Fibroblast of villous mesenchyme (primary cell): ENCODE data around the gene PRKCE. TPM values are rescaled to one million over a fixed set of nuclear protein-coding genes. Genes with fewer than 3 reads are reported as not detected.
A peak's percentile ranks its signal among the peaks of the same experiment; 100 is the strongest.

ENCODE experiments used
- DNase-seq: peaks from one replicate; pipeline ENCODE4 v3.0.0-alpha.2; 2010; ENCODE audit warnings: low read depth
- H3K4me3 ChIP-seq: 2 replicates; pipeline ENCODE4 v1.5.1; 2011; ENCODE audit warnings: low read depth, mild to moderate bottlenecking, low read length
- CTCF ChIP-seq: IDR thresholded peaks from 2 replicates; pipeline ENCODE4 v1.5.1; 2012; ENCODE audit warnings: low read depth, mild to moderate bottlenecking, low read length; ENCODE audit not compliant: insufficient read depth
- total RNA-seq: library from RNA; depleted of rRNA; stranded (reverse); fragments of >200 nt; gene quantifications from 2 replicates; pipeline ENCODE4 v1.2.3, GENCODE V29; 2012

PRKCE gene
- total RNA-seq, 1 donor, result 27.2 TPM

- no peak overlapping the region for H3K4me3 ChIP-seq
- TF ChIP-seq CTCF, result no peak
- peak; percentile 48 for DNase-seq
Measured at GRCh38 chr2:45627911-45628310, 23.6 kb upstream of the PRKCE start.

GRCh38 chr2:45629971-45630370 lies 21.5 kb upstream of the PRKCE start:
- no peak for DNase-seq
- TF ChIP-seq CTCF, result no peak

GRCh38 chr2:45631319-45631718 lies 20.2 kb upstream of the PRKCE start:
- no peak for DNase-seq
- TF ChIP-seq CTCF, result no peak
- no peak overlapping the region for H3K4me3 ChIP-seq

More at GRCh38 chr2:45629971-45630370, 21.5 kb upstream of the PRKCE start:
- no peak overlapping the region for H3K4me3 ChIP-seq

- no peak overlapping the region for H3K4me3 ChIP-seq
- no peak for TF ChIP-seq CTCF
- DNase-seq, result no peak
Measured at GRCh38 chr2:45631955-45632354, 19.5 kb upstream of the PRKCE start.

GRCh38 chr2:45634223-45634622 lies 17.3 kb upstream of the PRKCE start:
- H3K4me3 ChIP-seq, result no peak overlapping the region
- no peak for TF ChIP-seq CTCF

GRCh38 chr2:45636008-45636407 lies 15.5 kb upstream of the PRKCE start:
- no peak for DNase-seq
- H3K4me3 ChIP-seq, result no peak overlapping the region
- no peak for TF ChIP-seq CTCF

More at GRCh38 chr2:45634223-45634622, 17.3 kb upstream of the PRKCE start:
- DNase-seq, result no peak

- DNase-seq, result peak; percentile 9
- no peak for TF ChIP-seq CTCF
- no peak overlapping the region for H3K4me3 ChIP-seq
Measured at GRCh38 chr2:45637440-45637839, 14.0 kb upstream of the PRKCE start.
